GM21515 (cell line): ENCODE measurements around the gene KIAA0930.
A peak's percentile ranks its signal among the peaks of the same experiment; 100 is the strongest.
"Not testable (repeated sequence)": the region's sequence is repeated elsewhere in the genome, so short reads cannot be mapped to it uniquely, and the experiment has no call there.

Experiments
- ATAC-seq: cut with Tn5 transposase; IDR thresholded peaks from one replicate; pipeline ENCODE4 v1.9.1; 2021; ENCODE audit not compliant: unreplicated experiment

KIAA0930 gene

GRCh38 chr22:45240810-45241631, at the start of gene KIAA0930:
Gene KIAA0930 (minus strand): TSS chr22:45240894. CDS start chr22:45240703, 191 bp downstream.
- no peak for ATAC-seq

GRCh38 chr22:45286854-45287551, 46.3 kb upstream of the KIAA0930 start:
- ATAC-seq: no peak

- no peak for ATAC-seq
These were observed 44.8 kb upstream of the KIAA0930 start for GRCh38 chr22:45285263-45286058.

- no peak for ATAC-seq
These were observed 44.1 kb upstream of the KIAA0930 start, which contains the start of gene UPK3A for GRCh38 chr22:45284705-45285262. Gene UPK3A (plus strand): TSS chr22:45284949. CDS start chr22:45285014, 65 bp downstream.

GRCh38 chr22:45281010-45281409, 40.3 kb upstream of the KIAA0930 start:
- ATAC-seq: no peak

GRCh38 chr22:45280587-45280980, 39.9 kb upstream of the KIAA0930 start:
- no peak for ATAC-seq

- ATAC-seq: no peak
These were observed 37.4 kb upstream of the KIAA0930 start for GRCh38 chr22:45278125-45278524.

GRCh38 chr22:45277720-45278119, 37.0 kb upstream of the KIAA0930 start:
- ATAC-seq: not testable (repeated sequence)

- no peak for ATAC-seq
These were observed 35.9 kb upstream of the KIAA0930 start for GRCh38 chr22:45276507-45277105.

GRCh38 chr22:45273452-45274075, 32.9 kb upstream of the KIAA0930 start:
- no peak for ATAC-seq

- no peak for ATAC-seq
These were observed 31.8 kb upstream of the KIAA0930 start for GRCh38 chr22:45272498-45272897.

GRCh38 chr22:45271667-45272201, 31.0 kb upstream of the KIAA0930 start:
- no peak for ATAC-seq

GRCh38 chr22:45270095-45271020, 29.7 kb upstream of the KIAA0930 start:
- no peak for ATAC-seq

GRCh38 chr22:45268958-45269844, 28.5 kb upstream of the KIAA0930 start:
- peak; percentile 70 for ATAC-seq

GRCh38 chr22:45268167-45268957, 27.7 kb upstream of the KIAA0930 start:
- ATAC-seq: no peak

- no peak for ATAC-seq
These were observed 24.8 kb upstream of the KIAA0930 start for GRCh38 chr22:45265535-45265934.
